Liver (tissue), 9 donors: ENCODE measurements around the gene FSIP1. TPM values are rescaled to one million over a fixed set of nuclear protein-coding genes. Genes with fewer than 3 reads are reported as not detected.

Source experiments
- DNase-seq: peaks from one replicate; pipeline ENCODE4 v3.0.0-alpha.2; 2017; ENCODE audit warnings: low spot score
- H3K27ac ChIP-seq, 2 donors: one replicate each; pipeline ENCODE4 v1.7.0; 2013; ENCODE audit warnings: inconsistent platforms in 2 of 2, low read length in 2 of 2, control low read depth in 1 of 2, low read depth in 1 of 2, mild to moderate bottlenecking in 1 of 2
- H3K27me3 ChIP-seq, 4 donors: one replicate each; pipeline versions ENCODE4 v1.6.1 to v1.7.0; 2013; ENCODE audit warnings: low read length in 3 of 4, inconsistent platforms in 1 of 4, mild to moderate bottlenecking in 1 of 4, moderate library complexity in 1 of 4; ENCODE audit not compliant: control insufficient read depth in 4 of 4, insufficient read depth in 4 of 4
- H3K36me3 ChIP-seq, 4 donors: one replicate each; pipeline versions ENCODE4 v1.6.1 to v1.7.0; 2013; ENCODE audit warnings: low read length in 3 of 4, mild to moderate bottlenecking in 3 of 4, low read depth in 1 of 4, moderate library complexity in 1 of 4; ENCODE audit not compliant: control insufficient read depth in 4 of 4, insufficient read depth in 3 of 4
- H3K4me1 ChIP-seq, 4 donors: one replicate each; pipeline versions ENCODE4 v1.6.1 to v1.7.0; 2013; ENCODE audit warnings: low read length in 3 of 4, mild to moderate bottlenecking in 3 of 4, moderate library complexity in 1 of 4; ENCODE audit not compliant: control insufficient read depth in 4 of 4, insufficient read depth in 4 of 4
- H3K4me3 ChIP-seq, 3 donors: one replicate each; pipeline versions ENCODE4 v1.6.1 to v1.7.0; 2013; ENCODE audit warnings: low read length in 3 of 3, control low read depth in 1 of 3, low read depth in 1 of 3, mild to moderate bottlenecking in 1 of 3
- H3K9ac ChIP-seq, 2 donors: one replicate each; pipeline ENCODE4 v1.7.0; 2013; ENCODE audit warnings: low read length in 2 of 2, mild to moderate bottlenecking in 2 of 2, moderate library complexity in 2 of 2, control low read depth in 1 of 2, low read depth in 1 of 2
- H3K9me3 ChIP-seq, 4 donors: one replicate each; pipeline versions ENCODE4 v1.6.1 to v1.7.0; 2013; ENCODE audit warnings: low read length in 3 of 4; ENCODE audit not compliant: control insufficient read depth in 4 of 4
- EGR1 ChIP-seq, 2 donors: IDR thresholded peaks; 2 replicates each; pipeline ENCODE4 v1.6.1; 2016 to 2018; ENCODE audit warnings: antibody characterized with exemption in 2 of 2, low read depth in 2 of 2
- FOXA1 ChIP-seq: IDR thresholded peaks from 2 replicates; pipeline ENCODE4 v1.6.1; 2016; ENCODE audit warnings: antibody characterized with exemption
- FOXA2 ChIP-seq: IDR thresholded peaks from 2 replicates; pipeline ENCODE4 v1.6.1; 2016; ENCODE audit warnings: antibody characterized with exemption
- GABPA ChIP-seq, 2 donors: IDR thresholded peaks in 1 of 2; conservative IDR thresholded peaks in 1 of 2; 2 replicates each; pipeline ENCODE4 v1.6.1; 2016; ENCODE audit warnings: antibody characterized with exemption in 2 of 2, mild to moderate bottlenecking in 1 of 2, moderate library complexity in 1 of 2
- HNF4A ChIP-seq, 2 donors: conservative IDR thresholded peaks; 2 replicates each; pipeline ENCODE4 v1.6.1; 2016; ENCODE audit warnings: antibody characterized with exemption in 2 of 2, mild to moderate bottlenecking in 2 of 2
- HNF4G ChIP-seq: IDR thresholded peaks from 2 replicates; pipeline ENCODE4 v1.6.1; 2016; ENCODE audit warnings: antibody characterized with exemption
- JUND ChIP-seq, 2 donors: IDR thresholded peaks; 2 replicates each; pipeline ENCODE4 v1.6.1; 2016; ENCODE audit warnings: antibody characterized with exemption in 2 of 2
- NR2F2 ChIP-seq: IDR thresholded peaks from 2 replicates; pipeline ENCODE4 v1.6.1; 2016; ENCODE audit warnings: antibody characterized with exemption
- RAD21 ChIP-seq, 2 donors: IDR thresholded peaks; 2 replicates each; pipeline ENCODE4 v1.6.1; 2016; ENCODE audit warnings: antibody characterized with exemption in 2 of 2, mild to moderate bottlenecking in 2 of 2
- RXRA ChIP-seq, 2 donors: IDR thresholded peaks; 2 replicates each; pipeline ENCODE4 v1.6.1; 2017 to 2018; ENCODE audit warnings: antibody characterized with exemption in 2 of 2, mild to moderate bottlenecking in 1 of 2
- SP1 ChIP-seq: IDR thresholded peaks from 2 replicates; pipeline ENCODE4 v1.6.1; 2018; ENCODE audit warnings: antibody characterized with exemption, mild to moderate bottlenecking
- TAF1 ChIP-seq: conservative IDR thresholded peaks from 2 replicates; pipeline ENCODE4 v1.6.1; 2016; ENCODE audit warnings: antibody characterized with exemption, mild to moderate bottlenecking
- YY1 ChIP-seq: IDR thresholded peaks from 2 replicates; pipeline ENCODE4 v1.6.1; 2016; ENCODE audit warnings: antibody characterized with exemption, mild to moderate bottlenecking
- WGBS: extraction: QIAGEN DNeasy Blood & Tissue Kit; methylation state at CpG from one replicate; pipeline ENCODE4 v1.1.7; 2013; 5-methylcytosine and 5-hydroxymethylcytosine counted together
- polyA plus RNA-seq, 2 donors: library from polyadenylated mRNA; stranded (reverse) in 1 of 2; unstranded in 1 of 2; fragments of 200-250 nt in 1 of 2; fragments of >200 nt in 1 of 2; fragmentation: Nextera tagmentation in 1 of 2; extraction: Ambion mirVana in 1 of 2; gene quantifications; one replicate each; pipeline versions ENCODE4 v1.2.1 to v1.2.3, GENCODE V29; 2013 to 2015
- total RNA-seq, 2 donors: library from RNA; depleted of rRNA; stranded (reverse); fragments of >200 nt; gene quantifications; one replicate each; pipeline ENCODE4 v1.2.3, GENCODE V29; 2014
- TF ChIP-seq, protein P1 (sequence below): IDR thresholded peaks from 2 replicates; pipeline ENCODE4 v1.6.1; 2016; ENCODE audit warnings: antibody characterized with exemption
- TF ChIP-seq, protein P2 (sequence below): IDR thresholded peaks from 2 replicates; pipeline ENCODE4 v1.6.1; 2016; ENCODE audit warnings: antibody characterized with exemption
- TF ChIP-seq, protein P3 (sequence below): IDR thresholded peaks from 2 replicates; pipeline ENCODE4 v1.6.1; 2016; ENCODE audit warnings: antibody characterized with exemption
- TF ChIP-seq, protein P4 (sequence below): IDR thresholded peaks from 2 replicates; pipeline ENCODE4 v1.6.1; 2016; ENCODE audit warnings: antibody characterized with exemption, mild to moderate bottlenecking
- donor health status: healthy.
- donor health status: healthy.
- donor health status: healthy.
- donor health status: healthy.
- donor health status: healthy.

FSIP1 gene
- total and polyA plus RNA-seq, 4 donors, result 0.05 to 0.29 (median 0.13) TPM

DNA sequence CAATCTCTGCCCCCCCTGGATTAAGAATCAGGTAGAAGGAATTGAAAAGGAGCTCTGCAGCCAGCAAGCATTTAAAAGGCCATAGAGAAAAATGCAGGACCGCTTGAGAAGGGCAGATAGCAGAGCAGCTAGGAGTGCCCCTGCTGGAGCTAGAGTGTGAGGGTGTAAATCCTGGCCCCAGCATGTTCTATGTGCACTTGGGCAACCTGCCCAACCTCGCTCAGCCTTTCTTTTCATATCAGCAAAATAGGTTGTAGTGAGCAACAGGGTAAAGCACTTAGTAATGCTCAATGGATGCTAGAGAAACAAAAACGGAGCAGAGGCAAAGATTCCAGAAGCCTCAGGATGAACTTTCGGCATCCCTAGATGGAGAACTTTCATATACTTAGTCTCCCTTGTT is 226.8 kb downstream of the FSIP1 start:
- H3K36me3 ChIP-seq, result no peaks in the 10 kb centered on the region
- H3K27ac ChIP-seq, result no peak overlapping the region
- H3K4me1 ChIP-seq, result no peaks in the 10 kb centered on the region
- H3K4me3 ChIP-seq, result no peak overlapping the region
- H3K9ac ChIP-seq, result no peak overlapping the region
- H3K9me3 ChIP-seq, result no peaks in the 10 kb centered on the region
- TF ChIP-seq HNF4A (conservative IDR thresholded peaks at IDR 0.05) (no peak), EGR1 (IDR thresholded peaks at IDR 0.05; ENCODE audit: low read depth in 2 of 2) (no peak), TAF1 (no peak), RAD21 (IDR thresholded peaks at IDR 0.05) (no peak), GABPA (IDR thresholded peaks at IDR 0.05 in 1 of 2, conservative IDR thresholded peaks at IDR 0.05 in 1 of 2) (no peak), SP1 (no peak), HNF4G (no peak), FOXA1 (no peak), RXRA (IDR thresholded peaks at IDR 0.05) (no peak), NR2F2 (no peak), FOXA2 (no peak), JUND (IDR thresholded peaks at IDR 0.05) (no peak)
- TF ChIP-seq, protein P1, sequence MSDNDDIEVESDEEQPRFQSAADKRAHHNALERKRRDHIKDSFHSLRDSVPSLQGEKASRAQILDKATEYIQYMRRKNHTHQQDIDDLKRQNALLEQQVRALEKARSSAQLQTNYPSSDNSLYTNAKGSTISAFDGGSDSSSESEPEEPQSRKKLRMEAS, result no peak
- TF ChIP-seq, protein P2, sequence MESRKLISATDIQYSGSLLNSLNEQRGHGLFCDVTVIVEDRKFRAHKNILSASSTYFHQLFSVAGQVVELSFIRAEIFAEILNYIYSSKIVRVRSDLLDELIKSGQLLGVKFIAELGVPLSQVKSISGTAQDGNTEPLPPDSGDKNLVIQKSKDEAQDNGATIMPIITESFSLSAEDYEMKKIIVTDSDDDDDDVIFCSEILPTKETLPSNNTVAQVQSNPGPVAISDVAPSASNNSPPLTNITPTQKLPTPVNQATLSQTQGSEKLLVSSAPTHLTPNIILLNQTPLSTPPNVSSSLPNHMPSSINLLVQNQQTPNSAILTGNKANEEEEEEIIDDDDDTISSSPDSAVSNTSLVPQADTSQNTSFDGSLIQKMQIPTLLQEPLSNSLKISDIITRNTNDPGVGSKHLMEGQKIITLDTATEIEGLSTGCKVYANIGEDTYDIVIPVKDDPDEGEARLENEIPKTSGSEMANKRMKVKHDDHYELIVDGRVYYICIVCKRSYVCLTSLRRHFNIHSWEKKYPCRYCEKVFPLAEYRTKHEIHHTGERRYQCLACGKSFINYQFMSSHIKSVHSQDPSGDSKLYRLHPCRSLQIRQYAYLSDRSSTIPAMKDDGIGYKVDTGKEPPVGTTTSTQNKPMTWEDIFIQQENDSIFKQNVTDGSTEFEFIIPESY, result no peak
- 82% methylated on average over 4 of the region's 4 CpGs for WGBS
- no peak for DNase-seq
- no peaks in the 10 kb centered on the region for H3K27me3 ChIP-seq

DNA sequence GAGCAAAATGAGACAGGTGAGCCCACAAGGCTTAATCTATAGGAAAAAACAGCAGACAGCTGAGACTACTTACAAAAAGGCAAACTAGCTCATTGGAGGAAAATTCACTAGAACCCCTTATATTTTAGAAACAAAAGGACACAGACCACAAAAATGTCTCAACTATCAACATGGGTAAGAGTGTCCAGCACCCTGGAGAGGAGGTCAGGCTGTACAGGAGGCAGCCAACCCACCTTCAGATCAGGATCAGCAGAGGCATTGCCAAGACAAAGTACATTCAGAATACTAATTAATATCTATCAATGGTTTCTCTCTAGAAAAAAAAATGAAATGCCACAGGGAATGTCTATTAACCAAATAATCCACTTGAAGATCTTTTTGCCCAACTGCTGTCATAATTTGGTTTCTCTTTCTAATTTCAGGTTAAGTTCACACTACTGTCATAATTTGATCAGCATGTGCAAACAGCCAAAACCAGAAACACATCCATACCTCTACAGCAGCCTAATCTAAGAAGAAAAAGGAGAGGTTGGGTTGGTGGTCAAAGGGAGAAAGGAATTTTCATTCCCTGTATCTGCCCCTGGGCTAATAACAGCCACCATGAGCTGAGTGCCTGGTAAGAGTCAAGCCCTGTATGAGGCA is 227.8 kb downstream of the FSIP1 start:
- no peak overlapping the region for H3K27ac ChIP-seq
- TF ChIP-seq, protein P2, result no peak
- no peak for TF ChIP-seq TAF1
- H3K27me3 ChIP-seq, result no peaks in the 10 kb centered on the region
- H3K36me3 ChIP-seq, result no peaks in the 10 kb centered on the region
- H3K9me3 ChIP-seq, result no peaks in the 10 kb centered on the region
- H3K4me1 ChIP-seq, result no peaks in the 10 kb centered on the region
- H3K9ac ChIP-seq, result no peak overlapping the region
- H3K4me3 ChIP-seq, result no peak overlapping the region
- DNase-seq, result no peak

DNA sequence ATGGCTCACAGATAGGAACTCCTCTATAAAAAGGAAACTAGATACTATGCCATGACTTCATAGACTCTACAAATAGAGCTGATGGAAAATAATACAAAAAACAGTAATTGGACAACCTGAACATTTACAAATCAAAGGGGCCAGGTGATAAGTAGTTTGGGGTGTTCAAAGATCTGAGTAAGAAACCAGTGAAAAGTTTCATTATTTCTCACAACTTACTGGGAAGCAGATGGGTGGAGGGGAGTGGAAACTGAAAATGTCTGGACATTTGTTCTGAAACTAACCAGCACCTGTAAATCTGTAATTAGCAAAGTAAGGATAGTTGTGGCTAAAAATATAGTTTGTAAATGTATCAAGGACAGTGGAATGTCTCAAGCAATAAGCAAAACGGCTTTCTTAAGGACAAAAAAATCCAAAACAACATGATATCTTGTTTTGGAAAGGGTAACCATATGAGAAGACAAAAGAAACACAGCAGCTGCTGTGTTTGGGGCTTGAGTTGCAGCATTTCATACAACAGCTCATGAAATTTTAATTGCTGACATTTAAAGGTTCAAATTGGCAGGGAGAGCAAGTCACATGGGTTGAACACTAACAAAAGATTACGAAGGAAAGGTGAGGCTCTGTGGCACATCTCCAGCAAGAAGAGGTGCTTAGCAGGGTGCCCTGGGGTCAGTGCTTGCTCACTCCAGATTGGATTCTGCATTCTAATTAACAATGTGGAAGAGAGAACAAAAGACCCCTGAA is 228.5 kb downstream of the FSIP1 start:
- Histone ChIP-seq H3K4me3 (no peak overlapping the region), H3K4me1 (no peaks in the 10 kb centered on the region), H3K9me3 (no peaks in the 10 kb centered on the region), H3K27ac (no peak overlapping the region), H3K9ac (no peak overlapping the region), H3K27me3 (no peaks in the 10 kb centered on the region), H3K36me3 (no peaks in the 10 kb centered on the region)
- DNase-seq, result no peak
- WGBS, result 44% methylated on average over 2 of the region's 2 CpGs
- TF ChIP-seq SP1 (no peak), HNF4A (conservative IDR thresholded peaks at IDR 0.05) (no peak), RAD21 (IDR thresholded peaks at IDR 0.05) (no peak), YY1 (no peak)
- TF ChIP-seq, protein P3, sequence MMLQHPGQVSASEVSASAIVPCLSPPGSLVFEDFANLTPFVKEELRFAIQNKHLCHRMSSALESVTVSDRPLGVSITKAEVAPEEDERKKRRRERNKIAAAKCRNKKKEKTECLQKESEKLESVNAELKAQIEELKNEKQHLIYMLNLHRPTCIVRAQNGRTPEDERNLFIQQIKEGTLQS, result no peak
- TF ChIP-seq, protein P1, result no peak
- TF ChIP-seq, protein P4, sequence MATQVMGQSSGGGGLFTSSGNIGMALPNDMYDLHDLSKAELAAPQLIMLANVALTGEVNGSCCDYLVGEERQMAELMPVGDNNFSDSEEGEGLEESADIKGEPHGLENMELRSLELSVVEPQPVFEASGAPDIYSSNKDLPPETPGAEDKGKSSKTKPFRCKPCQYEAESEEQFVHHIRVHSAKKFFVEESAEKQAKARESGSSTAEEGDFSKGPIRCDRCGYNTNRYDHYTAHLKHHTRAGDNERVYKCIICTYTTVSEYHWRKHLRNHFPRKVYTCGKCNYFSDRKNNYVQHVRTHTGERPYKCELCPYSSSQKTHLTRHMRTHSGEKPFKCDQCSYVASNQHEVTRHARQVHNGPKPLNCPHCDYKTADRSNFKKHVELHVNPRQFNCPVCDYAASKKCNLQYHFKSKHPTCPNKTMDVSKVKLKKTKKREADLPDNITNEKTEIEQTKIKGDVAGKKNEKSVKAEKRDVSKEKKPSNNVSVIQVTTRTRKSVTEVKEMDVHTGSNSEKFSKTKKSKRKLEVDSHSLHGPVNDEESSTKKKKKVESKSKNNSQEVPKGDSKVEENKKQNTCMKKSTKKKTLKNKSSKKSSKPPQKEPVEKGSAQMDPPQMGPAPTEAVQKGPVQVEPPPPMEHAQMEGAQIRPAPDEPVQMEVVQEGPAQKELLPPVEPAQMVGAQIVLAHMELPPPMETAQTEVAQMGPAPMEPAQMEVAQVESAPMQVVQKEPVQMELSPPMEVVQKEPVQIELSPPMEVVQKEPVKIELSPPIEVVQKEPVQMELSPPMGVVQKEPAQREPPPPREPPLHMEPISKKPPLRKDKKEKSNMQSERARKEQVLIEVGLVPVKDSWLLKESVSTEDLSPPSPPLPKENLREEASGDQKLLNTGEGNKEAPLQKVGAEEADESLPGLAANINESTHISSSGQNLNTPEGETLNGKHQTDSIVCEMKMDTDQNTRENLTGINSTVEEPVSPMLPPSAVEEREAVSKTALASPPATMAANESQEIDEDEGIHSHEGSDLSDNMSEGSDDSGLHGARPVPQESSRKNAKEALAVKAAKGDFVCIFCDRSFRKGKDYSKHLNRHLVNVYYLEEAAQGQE, result no peak
